Fibroblast of lung (primary cell): Measurements from ENCODE around the gene ABCA4. TPM values are rescaled to one million over a fixed set of nuclear protein-coding genes. Genes with fewer than 3 reads are reported as not detected.

ENCODE experiments used
- DNase-seq, 2 donors: peaks; one replicate each; pipeline versions ENCODE4 v3.0.0 to v3.0.0-alpha.2; 2010; ENCODE audit warnings: low read depth in 2 of 2
- H2AFZ ChIP-seq: 2 replicates; pipeline ENCODE4 v1.5.1; 2012; ENCODE audit warnings: low read length, control low read depth, inconsistent platforms
- H3K27ac ChIP-seq: 2 replicates; pipeline ENCODE4 v1.5.1; 2011; ENCODE audit warnings: low read length, control low read depth; ENCODE audit not compliant: insufficient read depth
- H3K27me3 ChIP-seq: 2 replicates; pipeline ENCODE4 v1.5.1; 2011; ENCODE audit warnings: mild to moderate bottlenecking, low read length; ENCODE audit not compliant: control insufficient read depth, insufficient read depth
- H3K36me3 ChIP-seq: 2 replicates; pipeline ENCODE4 v1.5.1; 2011; ENCODE audit warnings: low read length; ENCODE audit not compliant: control insufficient read depth, insufficient read depth
- H3K4me1 ChIP-seq: 2 replicates; pipeline ENCODE4 v1.5.1; 2011; ENCODE audit warnings: low read length; ENCODE audit not compliant: control insufficient read depth, insufficient read depth; ENCODE audit errors: extremely low read depth
- H3K4me2 ChIP-seq: 2 replicates; pipeline ENCODE4 v1.5.1; 2011; ENCODE audit warnings: low read length, control low read depth; ENCODE audit not compliant: insufficient read depth; ENCODE audit errors: extremely low read depth
- H3K4me3 ChIP-seq, 4 experiments: fragments of 200-600 bp in 1 of 4; sonication (generic) in 1 of 4; replicated peaks in 1 of 4; 2 replicates each; pipeline ENCODE4 v1.5.1; 2011 to 2016; ENCODE audit warnings: low read length in 4 of 4, low read depth in 3 of 4, mild to moderate bottlenecking in 3 of 4, control low read depth in 2 of 4, inconsistent platforms in 1 of 4, mixed read lengths in 1 of 4; ENCODE audit not compliant: insufficient read depth in 1 of 4; ENCODE audit errors: control extremely low read depth in 1 of 4
- H3K79me2 ChIP-seq: 2 replicates; pipeline ENCODE4 v1.5.1; 2012; ENCODE audit warnings: mild to moderate bottlenecking, low read length, inconsistent platforms; ENCODE audit not compliant: control insufficient read depth, insufficient read depth
- H3K9ac ChIP-seq: 2 replicates; pipeline ENCODE4 v1.5.1; 2011; ENCODE audit warnings: mild to moderate bottlenecking, low read length, control low read depth; ENCODE audit not compliant: insufficient read depth
- H3K9me3 ChIP-seq: 2 replicates; pipeline ENCODE4 v1.5.1; 2012; ENCODE audit warnings: low read depth, low read length; ENCODE audit not compliant: control insufficient read depth, insufficient read depth
- H4K20me1 ChIP-seq: 2 replicates; pipeline ENCODE4 v1.5.1; 2011; ENCODE audit warnings: low read length; ENCODE audit not compliant: control insufficient read depth, insufficient read depth; ENCODE audit errors: extremely low read depth
- EZH2 ChIP-seq: IDR thresholded peaks from 2 replicates; pipeline ENCODE4 v1.5.1; 2012; ENCODE audit warnings: low read length, control low read depth, mild to moderate bottlenecking; ENCODE audit errors: missing control alignments
- polyA plus RNA-seq, 2 donors: library from polyadenylated mRNA; depleted of rRNA in 1 of 2; stranded (reverse) in 1 of 2; unstranded in 1 of 2; fragments of >200 nt; gene quantifications; 2 replicates each; pipeline ENCODE4 v1.2.1, GENCODE V29; 2011 to 2012; ENCODE audit warnings: missing spikeins in 1 of 2
- total RNA-seq: library from RNA; depleted of rRNA; stranded (reverse); fragments of >200 nt; gene quantifications from 2 replicates; pipeline ENCODE4 v1.2.1, GENCODE V29; 2014
- TF ChIP-seq, protein P1 (sequence below), 2 donors: IDR thresholded peaks in 1 of 2; conservative IDR thresholded peaks in 1 of 2; 1 replicate in 1 of 2; 2 replicates in 1 of 2; pipeline ENCODE4 v1.5.1; 2011 to 2012; ENCODE audit warnings: low read length in 2 of 2, control low read depth in 1 of 2, inconsistent platforms in 1 of 2, low read depth in 1 of 2, mild to moderate bottlenecking in 1 of 2

The ABCA4 gene
- total and polyA plus RNA-seq, 2 donors (not counting 1 experiment from before 2014, with no cell fraction given) = 0.07 to 0.33 TPM

DNA sequence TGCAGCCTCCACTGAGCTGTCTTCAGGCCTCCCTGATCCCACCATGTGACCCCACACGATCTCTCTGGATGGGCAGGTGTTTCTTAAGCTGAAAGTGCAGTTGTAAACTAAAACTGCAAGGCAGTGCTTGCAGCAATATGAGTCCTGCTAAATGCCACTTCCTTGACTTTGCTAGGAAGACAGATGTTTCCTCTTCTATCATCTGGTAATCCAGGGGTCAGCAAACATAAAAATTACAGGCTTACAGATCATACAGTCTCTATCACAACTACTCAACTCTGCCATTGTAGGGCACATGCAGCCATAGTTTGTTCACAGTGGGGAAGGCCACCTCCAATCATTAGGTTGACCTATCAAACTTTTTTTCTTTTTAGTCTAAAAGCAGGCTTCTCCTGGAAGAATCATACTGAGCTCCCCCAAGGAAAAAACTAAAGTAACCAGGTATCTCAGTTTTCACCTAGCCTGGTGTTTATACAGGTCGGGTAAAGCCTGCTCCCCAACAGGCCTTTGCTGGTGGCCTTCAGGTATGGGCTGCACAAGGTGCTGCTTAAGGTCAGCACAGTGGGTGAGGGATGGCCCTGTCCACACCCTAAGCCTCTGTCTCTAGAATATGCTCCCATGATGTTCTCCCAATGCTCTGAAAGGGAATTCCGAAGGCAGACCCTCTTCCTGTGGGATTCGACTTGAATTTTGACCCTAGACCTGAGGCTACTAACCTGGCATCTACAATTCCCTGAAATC is 10.8 kb downstream of the ABCA4 start:
- H3K27ac ChIP-seq = no peak overlapping the region
- no peak overlapping the region for H3K4me3 ChIP-seq
- no peaks in the 10 kb centered on the region for H3K9me3 ChIP-seq
- H3K9ac ChIP-seq = no peak overlapping the region
- H2AFZ ChIP-seq = no peak overlapping the region
- H3K27me3 ChIP-seq = peaks cover 15% of the 10 kb centered on the region
- no peak for DNase-seq
- TF ChIP-seq EZH2 = no peak
- TF ChIP-seq, protein P1, sequence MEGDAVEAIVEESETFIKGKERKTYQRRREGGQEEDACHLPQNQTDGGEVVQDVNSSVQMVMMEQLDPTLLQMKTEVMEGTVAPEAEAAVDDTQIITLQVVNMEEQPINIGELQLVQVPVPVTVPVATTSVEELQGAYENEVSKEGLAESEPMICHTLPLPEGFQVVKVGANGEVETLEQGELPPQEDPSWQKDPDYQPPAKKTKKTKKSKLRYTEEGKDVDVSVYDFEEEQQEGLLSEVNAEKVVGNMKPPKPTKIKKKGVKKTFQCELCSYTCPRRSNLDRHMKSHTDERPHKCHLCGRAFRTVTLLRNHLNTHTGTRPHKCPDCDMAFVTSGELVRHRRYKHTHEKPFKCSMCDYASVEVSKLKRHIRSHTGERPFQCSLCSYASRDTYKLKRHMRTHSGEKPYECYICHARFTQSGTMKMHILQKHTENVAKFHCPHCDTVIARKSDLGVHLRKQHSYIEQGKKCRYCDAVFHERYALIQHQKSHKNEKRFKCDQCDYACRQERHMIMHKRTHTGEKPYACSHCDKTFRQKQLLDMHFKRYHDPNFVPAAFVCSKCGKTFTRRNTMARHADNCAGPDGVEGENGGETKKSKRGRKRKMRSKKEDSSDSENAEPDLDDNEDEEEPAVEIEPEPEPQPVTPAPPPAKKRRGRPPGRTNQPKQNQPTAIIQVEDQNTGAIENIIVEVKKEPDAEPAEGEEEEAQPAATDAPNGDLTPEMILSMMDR (conservative IDR thresholded peaks at IDR 0.05 in 1 of 2, IDR thresholded peaks at IDR 0.05 in 1 of 2; ENCODE audit: low read depth in 1 of 2, low read length in 2 of 2) = no peak
- no peaks in the 10 kb centered on the region for H3K36me3 ChIP-seq
- no peaks in the 10 kb centered on the region for H3K79me2 ChIP-seq
- no peak overlapping the region for H3K4me2 ChIP-seq
- H3K4me1 ChIP-seq = no peaks in the 10 kb centered on the region
- H4K20me1 ChIP-seq = no peaks in the 10 kb centered on the region

DNA sequence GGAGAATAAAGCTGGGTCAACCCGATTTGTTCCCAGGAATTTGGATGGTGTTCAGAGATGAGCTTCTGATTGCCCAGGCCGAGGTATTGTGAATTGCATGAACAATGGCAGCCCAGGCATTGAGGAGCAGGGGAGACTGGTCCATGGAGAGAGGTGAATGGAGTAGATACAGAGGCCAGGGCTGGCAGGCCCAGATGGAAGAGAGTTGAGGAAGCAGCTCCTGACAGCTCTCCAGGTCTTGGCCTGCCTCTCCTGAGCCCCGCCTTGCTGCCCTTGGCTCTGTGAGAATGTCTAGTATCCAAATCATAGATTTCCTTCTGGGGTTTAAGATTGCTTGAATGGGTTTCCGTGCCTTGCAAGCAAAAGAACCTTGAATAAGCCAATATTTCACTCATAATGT is 11.5 kb downstream of the ABCA4 start:
- TF ChIP-seq, protein P1 (conservative IDR thresholded peaks at IDR 0.05 in 1 of 2, IDR thresholded peaks at IDR 0.05 in 1 of 2; ENCODE audit: low read depth in 1 of 2, low read length in 2 of 2) = no peak
- TF ChIP-seq EZH2 = no peak
- no peaks in the 10 kb centered on the region for H3K9me3 ChIP-seq
- no peak for DNase-seq

DNA sequence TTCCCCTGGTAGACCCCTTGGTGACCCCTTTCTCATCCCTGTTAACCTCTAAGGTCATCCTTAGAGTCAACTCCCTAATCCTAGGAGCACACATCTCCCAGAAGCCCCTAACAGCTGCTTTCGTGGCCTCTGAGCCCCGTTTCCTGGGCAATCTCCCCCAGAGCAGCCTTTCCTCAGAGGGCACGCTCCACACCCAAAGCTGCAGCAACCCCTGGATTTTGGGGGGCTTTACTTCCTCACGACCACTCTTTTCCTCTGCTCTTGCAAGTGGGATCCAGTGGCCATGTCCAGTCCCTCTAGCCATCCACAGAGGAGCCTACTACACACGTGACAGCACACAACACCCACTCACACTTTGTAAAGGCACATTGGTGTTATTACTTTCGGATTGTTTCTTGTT is 13.8 kb downstream of the ABCA4 start:
- no peaks in the 10 kb centered on the region for H3K79me2 ChIP-seq
- no peak overlapping the region for H2AFZ ChIP-seq
- TF ChIP-seq, protein P1 (conservative IDR thresholded peaks at IDR 0.05 in 1 of 2, IDR thresholded peaks at IDR 0.05 in 1 of 2; ENCODE audit: low read depth in 1 of 2, low read length in 2 of 2) = no peak
- TF ChIP-seq EZH2 = no peak
- H3K4me3 ChIP-seq = no peak overlapping the region
- H3K27me3 ChIP-seq = peaks cover 17% of the 10 kb centered on the region
- no peaks in the 10 kb centered on the region for H3K36me3 ChIP-seq
- no peak for DNase-seq
- no peak overlapping the region for H3K27ac ChIP-seq
- H4K20me1 ChIP-seq = no peaks in the 10 kb centered on the region
- H3K4me2 ChIP-seq = no peak overlapping the region
- no peaks in the 10 kb centered on the region for H3K9me3 ChIP-seq
- no peaks in the 10 kb centered on the region for H3K4me1 ChIP-seq
- no peak overlapping the region for H3K9ac ChIP-seq

More for the DNA sequence above, 11.5 kb downstream of the ABCA4 start:
- Histone ChIP-seq H3K4me2 (no peak overlapping the region), H3K27me3 (peaks cover 15% of the 10 kb centered on the region), H2AFZ (no peak overlapping the region), H4K20me1 (no peaks in the 10 kb centered on the region), H3K4me1 (no peaks in the 10 kb centered on the region), H3K79me2 (no peaks in the 10 kb centered on the region), H3K36me3 (no peaks in the 10 kb centered on the region), H3K27ac (no peak overlapping the region), H3K4me3 (no peak overlapping the region), H3K9ac (no peak overlapping the region)
